GM04504 (cell line): ENCODE results near the gene LGI1.

Experiments
- DNase-seq: peaks from one replicate; pipeline ENCODE4 v3.0.0-alpha.2; 2012; ENCODE audit warnings: low read depth

The LGI1 gene

DNA sequence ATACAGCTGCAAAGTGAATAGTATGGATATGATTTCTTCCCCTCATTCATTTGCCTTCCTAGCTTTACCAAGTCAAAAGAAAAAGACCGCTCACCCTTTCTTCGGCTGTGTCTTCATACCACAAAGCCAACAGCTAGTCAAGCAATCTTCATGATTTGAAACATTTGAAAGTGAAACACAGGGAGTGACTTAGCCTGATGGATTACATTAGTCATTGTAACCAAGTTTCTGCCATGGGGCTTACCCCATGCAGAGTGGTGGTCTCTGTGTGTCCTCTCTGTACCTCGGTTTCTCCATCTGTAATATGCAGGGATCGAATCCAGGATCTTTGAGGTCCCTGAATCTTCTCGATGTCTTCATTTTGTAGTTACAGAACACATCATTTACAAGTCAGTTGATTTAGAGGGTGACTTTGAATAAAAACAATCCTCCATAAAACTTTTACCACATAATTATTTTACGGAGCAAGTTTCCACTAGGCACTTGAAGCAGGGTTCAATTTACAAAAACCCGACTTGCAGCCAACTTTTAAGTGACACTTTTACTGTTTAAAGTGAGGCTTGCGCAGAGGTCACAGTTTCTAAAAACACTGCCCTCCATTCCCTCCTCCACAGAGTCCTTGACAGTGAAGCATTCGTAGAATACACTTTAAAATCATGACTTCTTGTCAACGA is 2.2 kb upstream of the LGI1 start:
- DNase-seq = no peak

DNA sequence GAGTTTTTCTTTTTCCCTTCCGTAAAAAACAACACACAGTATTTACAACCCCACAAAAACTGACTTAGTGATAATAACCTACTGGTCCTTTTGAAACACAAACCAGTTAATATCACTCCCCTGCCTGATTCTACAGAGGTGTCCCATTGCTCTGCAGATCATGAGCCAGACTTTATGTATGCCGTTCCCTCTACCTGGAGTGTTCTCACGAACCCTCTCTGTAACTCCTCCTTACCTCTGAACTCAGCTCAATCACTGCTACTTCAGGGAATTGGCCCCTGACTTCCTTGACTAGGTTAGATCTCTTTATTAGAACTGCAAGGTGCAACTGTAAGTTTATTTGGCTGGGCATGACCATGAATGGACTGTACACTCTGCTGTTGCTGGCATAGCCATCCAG is 1.6 kb upstream of the LGI1 start:
- no peak for DNase-seq

DNA sequence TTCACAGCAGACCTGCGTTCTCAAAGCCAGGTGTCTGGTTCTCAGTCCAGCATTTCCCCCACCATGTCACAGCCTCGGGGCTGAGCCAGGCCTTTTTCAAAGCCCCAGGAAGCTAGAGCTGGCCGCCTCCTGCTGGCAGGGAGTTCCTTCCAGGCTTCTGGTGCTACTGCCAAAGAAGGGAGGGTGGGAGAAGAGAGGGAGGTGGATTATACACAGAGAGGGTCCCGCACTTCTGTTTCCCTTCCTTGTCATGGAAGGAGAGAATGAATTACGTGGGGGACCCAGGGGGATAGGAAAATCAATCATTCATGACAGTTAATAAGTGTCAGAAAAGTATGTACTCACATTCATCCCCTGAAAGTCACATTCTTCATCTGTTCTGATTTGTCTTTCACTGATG is 600 bp upstream of the LGI1 start:
- no peak for DNase-seq

- DNase-seq = no peak
Measured at GRCh38 chr10:93758508-93758885, 761 bp downstream of the LGI1 start.

DNA sequence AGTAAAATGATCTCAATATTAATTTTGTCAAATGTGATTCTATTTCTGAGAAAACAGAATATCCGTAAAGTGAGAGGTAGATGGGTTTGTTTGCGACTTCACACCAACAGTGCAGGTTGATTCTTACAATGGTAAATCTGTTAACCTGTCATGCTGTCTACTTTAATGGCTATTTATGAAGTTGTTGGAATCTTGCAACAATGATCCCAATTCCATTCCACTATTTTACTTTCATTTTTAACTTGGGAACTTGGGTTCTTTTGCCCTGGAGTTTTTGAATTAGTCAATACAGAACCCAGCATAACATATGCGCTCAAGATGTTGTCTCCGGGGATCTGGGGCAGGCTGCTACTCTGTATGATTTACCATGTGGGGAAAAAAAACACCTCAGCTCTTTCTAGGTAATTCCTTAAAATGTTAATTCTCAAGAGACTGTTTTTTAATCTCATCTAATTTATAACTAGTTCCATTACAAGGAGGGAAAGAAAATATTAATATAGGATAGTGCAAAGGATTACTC is 1.2 kb downstream of the LGI1 start:
- DNase-seq = peak; percentile 23

DNA sequence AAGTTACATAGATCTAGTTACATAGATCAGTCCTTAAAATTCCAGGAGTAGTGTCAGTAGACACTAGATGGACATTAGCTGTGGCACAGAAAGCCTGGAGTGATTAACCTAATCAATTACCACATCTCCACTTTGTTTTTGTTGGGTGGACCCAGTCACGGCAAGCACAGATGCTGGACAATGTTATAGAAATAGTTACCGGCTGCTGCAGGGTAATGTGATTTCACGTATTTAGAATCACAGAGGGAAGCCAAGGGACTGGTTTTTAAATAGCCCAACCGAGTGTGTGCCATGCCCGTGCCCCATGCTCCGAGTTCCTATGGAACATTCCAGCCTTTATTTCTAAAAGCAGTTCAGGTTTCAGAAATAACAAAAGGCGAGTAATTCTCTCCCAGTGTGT is 2.8 kb downstream of the LGI1 start:
- no peak for DNase-seq

DNA sequence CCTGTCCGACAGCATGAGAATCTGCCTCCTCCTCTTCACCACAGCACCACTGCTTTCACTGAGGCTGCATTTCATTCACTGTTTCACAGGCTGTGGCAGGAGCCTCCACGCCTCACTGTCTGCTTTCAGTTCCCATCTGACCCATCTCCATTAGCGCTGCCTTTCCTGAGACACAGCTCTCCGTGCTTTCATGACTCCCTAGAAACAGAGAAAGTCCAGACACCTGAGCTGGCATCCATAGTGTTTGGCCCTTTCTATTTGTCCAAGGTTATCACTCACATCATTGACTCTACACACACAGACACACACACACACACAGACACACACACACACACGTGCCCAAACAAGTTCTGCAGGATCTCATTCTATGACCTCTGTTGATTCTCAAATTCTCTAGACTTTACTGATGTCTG is 5.2 kb downstream of the LGI1 start:
- no peak for DNase-seq

- DNase-seq = no peak
Measured at GRCh38 chr10:93766918-93767317, 9.2 kb downstream of the LGI1 start.

DNA sequence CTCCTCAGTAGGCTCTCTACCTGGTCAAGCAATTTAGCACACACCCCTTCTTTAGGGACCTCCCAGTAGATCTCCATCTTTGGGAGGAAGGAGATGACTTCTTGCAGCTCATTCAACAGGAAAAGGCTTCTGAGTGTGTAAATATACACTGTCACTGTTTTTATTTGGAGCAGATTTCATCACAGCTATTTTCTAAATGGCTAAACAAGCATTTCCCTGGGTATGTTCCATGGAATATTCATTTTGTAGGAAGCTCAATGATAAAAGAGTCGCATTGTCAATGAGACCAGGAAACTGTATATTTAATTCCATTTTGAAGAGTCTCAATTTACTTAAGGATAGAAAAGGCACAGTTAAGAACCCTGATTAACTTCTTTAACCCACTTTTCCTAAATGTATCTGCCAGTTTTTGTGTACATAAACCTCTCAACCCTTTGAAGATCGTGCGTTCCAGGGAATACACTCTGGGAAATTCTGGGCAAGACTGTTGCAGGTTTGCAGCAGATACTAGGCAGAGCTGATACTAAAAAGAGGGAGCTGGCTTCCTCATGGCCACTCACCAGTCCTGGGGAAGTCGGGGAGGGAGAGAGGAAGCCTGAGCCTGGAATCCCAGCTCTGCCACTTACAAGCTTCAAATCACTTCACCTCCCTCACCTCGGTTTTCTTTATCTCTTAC is 10.1 kb downstream of the LGI1 start:
- no peak for DNase-seq

GRCh38 chr10:93768892-93769291 is 11.2 kb downstream of the LGI1 start:
- no peak for DNase-seq

GRCh38 chr10:93771354-93771753 is 13.6 kb downstream of the LGI1 start:
- no peak for DNase-seq

DNA sequence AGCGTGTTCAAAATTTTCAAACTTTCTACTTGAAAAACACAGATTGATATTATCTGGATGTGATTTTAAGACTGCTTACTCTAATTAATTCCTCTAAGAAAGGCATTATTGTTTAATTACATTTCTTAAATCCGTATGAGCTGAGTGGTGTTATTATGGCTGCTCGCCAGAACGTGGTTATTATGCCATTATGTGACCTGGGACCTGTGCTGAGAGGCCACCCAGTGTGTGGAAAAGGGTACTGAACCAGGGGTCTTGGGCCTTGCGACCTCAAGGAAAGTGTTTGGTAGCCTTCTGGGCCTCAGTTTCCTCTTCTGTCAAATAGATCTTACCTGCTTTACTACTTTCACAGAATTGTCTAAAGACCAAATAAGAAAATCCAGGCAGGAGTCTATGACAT is 15.4 kb downstream of the LGI1 start:
- DNase-seq = no peak

GRCh38 chr10:93773705-93774104 is 16.0 kb downstream of the LGI1 start:
- DNase-seq = no peak

GRCh38 chr10:93775356-93775755 is 17.6 kb downstream of the LGI1 start:
- DNase-seq = no peak

DNA sequence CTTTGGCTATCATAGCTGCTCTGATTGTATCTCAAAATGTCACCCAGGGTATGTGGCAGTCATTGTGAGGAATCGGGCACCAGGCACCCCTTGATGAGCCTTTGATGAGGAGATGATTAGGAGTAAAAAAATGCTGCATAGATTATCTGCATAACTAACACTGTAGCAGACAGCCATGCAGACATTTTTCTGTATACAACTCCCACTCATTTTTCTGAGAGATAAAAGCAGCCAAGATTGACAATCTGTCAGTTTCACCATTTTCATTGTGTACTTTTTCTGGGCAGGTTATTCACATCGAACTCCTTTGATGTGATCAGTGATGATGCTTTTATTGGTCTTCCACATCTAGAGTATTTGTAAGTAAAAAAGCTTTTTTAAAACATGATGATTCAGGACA is 19.4 kb downstream of the LGI1 start:
- DNase-seq = no peak

DNA sequence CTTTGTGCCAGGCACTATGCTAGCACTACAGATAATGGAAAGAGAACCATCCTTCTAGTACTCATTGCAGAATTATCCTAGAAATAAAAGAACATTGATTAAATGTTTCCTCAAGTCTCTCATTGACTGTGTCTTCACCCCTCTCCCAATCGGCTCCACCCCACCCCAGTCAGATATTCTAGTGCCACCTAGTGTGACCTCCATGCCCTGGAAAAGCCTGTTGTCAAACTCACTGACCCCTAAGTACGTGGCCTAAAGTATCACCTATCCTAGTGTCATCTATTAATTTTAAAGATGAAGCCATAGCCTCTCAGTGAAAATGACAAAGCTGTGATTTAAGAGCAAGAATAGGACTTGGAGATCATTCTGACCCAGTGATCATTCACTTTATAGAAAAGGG is 26.3 kb downstream of the LGI1 start:
- no peak for DNase-seq

GRCh38 chr10:93788413-93789208 is 30.9 kb downstream of the LGI1 start:
- no peak for DNase-seq

- DNase-seq = no peak
Measured at GRCh38 chr10:93790439-93790838, 32.7 kb downstream of the LGI1 start.

GRCh38 chr10:93796167-93796566 is 38.4 kb downstream of the LGI1 start:
- no peak for DNase-seq

GRCh38 chr10:93797825-93798224 is 40.1 kb downstream of the LGI1 start:
- DNase-seq = no peak

GRCh38 chr10:93799155-93799708 is 41.5 kb downstream of the LGI1 start:
- no peak for DNase-seq

DNA sequence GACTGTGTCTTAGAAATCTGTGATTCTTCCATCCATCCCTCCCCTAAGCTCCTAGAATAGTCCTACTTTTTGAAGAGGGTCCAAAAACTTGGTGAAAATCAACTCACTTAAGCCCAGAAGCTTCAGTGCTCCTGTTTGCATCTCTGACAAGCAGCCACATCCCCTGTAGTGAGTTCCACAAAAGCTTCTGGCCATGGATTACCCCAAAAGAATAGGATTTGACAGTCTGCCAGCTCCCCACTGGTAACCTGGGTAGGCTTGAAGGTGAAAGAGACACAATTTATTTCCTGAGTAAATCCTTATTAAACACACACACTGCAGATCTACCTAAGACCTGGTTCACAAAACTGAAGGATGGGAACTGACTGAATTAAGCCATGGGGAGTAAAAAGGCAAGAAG is 46.5 kb downstream of the LGI1 start:
- DNase-seq = no peak

- DNase-seq = no peak
Measured at GRCh38 chr10:93806903-93807302, 49.2 kb downstream of the LGI1 start.
